ENCODE measurements around the gene AMIGO2. TPM values are rescaled to one million over a fixed set of nuclear protein-coding genes. Genes with fewer than 3 reads are reported as not detected.

Gene AMIGO2
- total RNA-seq, 2 donors from 2014 or later: 2.6 to 4.0 TPM

DNA sequence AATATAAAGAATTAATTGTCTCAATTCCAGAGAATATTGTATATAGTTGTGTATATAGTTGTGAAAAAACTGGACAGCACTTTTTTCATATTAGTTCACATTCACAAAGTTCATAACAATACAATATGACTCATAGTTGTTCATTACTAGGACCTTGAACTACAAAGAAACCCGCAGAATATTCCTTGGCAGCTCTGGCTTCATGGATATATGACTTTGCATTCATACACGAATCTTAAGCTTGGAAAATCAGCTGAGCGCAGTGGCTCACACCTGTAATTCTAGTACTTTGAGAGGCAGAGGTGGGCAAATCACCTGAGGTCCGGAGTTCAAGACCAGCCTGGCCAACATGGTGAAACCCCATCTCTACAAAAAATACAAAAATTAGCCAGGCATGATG lies 38.4 kb downstream of the AMIGO2 start:
- Histone ChIP-seq H3K9me3 (no peaks in the 10 kb centered on the region), H3K4me1 (peaks cover 25% of the 10 kb centered on the region), H3K27ac (no peak overlapping the region), H3K4me3 (no peak overlapping the region), H3K27me3 (no peaks in the 10 kb centered on the region), H3K36me3 (replicated peaks in 1 of 2; ENCODE audit: insufficient read depth in 1 of 2, low read depth in 2 of 2) (no peaks in the 10 kb centered on the region)
- intact Hi-C loops (cut with DNase I): no loop called here
- 83 to 87% methylated on average over 4 of the region's 4 CpGs for WGBS, 2 donors
- TF ChIP-seq POLR2A (IDR thresholded peaks at IDR 0.05): no peak
- TF ChIP-seq, protein P1, sequence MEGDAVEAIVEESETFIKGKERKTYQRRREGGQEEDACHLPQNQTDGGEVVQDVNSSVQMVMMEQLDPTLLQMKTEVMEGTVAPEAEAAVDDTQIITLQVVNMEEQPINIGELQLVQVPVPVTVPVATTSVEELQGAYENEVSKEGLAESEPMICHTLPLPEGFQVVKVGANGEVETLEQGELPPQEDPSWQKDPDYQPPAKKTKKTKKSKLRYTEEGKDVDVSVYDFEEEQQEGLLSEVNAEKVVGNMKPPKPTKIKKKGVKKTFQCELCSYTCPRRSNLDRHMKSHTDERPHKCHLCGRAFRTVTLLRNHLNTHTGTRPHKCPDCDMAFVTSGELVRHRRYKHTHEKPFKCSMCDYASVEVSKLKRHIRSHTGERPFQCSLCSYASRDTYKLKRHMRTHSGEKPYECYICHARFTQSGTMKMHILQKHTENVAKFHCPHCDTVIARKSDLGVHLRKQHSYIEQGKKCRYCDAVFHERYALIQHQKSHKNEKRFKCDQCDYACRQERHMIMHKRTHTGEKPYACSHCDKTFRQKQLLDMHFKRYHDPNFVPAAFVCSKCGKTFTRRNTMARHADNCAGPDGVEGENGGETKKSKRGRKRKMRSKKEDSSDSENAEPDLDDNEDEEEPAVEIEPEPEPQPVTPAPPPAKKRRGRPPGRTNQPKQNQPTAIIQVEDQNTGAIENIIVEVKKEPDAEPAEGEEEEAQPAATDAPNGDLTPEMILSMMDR (IDR thresholded peaks at IDR 0.05): no peak
- ATAC-seq (no peak), DNase-seq (peak in 1 of 4 donors; percentile 13)

DNA sequence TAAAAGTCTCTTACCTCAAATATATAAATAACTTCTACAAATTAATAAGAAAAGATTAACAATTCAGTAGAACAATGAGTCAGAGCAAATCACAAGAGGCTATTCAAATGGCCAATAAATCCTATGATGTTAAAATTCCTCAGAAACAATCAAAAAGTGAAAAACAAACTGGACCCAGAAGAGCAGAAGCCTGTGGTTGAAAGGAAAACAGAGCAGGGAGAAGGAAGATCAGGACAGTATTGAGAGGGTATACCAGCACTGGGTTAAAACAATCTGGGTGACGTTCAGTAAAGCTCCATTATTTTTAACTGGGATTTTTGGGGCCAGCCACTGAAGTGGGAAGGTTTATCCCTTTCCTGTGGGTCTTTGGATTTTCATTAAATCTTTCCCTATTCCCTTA lies 40.0 kb downstream of the AMIGO2 start:
- H3K4me3 ChIP-seq: no peak overlapping the region
- no peaks in the 10 kb centered on the region for H3K36me3 ChIP-seq (replicated peaks in 1 of 2; ENCODE audit: insufficient read depth in 1 of 2, low read depth in 2 of 2)
- intact Hi-C loops (cut with DNase I): loop anchor here (10.0 kb wide), 1 partner anchor 265 kb away; no protein-coding TSS in a partner anchor
- TF ChIP-seq, protein P1 (IDR thresholded peaks at IDR 0.05): no peak
- no peak for TF ChIP-seq POLR2A (IDR thresholded peaks at IDR 0.05)
- ATAC-seq (no peak), DNase-seq (no peak)
- 77 to 85% methylated on average over 1 of the region's 1 CpG for WGBS, 2 donors
- peak overlapping the region in 1 of 4 donors; percentile 85 for H3K27ac ChIP-seq
- H3K27me3 ChIP-seq: no peaks in the 10 kb centered on the region
- H3K4me1 ChIP-seq: peaks cover 39% of the 10 kb centered on the region
- no peaks in the 10 kb centered on the region for H3K9me3 ChIP-seq

DNA sequence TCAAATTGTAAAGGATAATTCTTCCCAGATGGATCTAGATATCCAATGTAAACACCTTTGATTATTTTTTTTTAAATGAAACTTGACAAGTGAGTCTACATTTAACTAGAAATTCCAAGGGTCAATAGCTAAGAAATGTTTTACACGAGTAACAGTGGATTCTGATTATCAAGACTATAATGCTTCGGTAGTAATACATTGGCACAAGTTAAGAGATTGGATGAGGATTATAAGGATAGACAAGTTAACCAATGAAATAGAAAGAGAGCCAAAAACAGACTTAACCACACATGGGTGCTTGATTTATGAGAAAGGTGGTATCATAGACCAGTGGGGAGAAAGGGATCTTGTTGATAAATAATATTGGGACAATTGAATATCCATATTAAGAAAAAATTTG lies 40.7 kb downstream of the AMIGO2 start:
- Histone ChIP-seq H3K27me3 (no peaks in the 10 kb centered on the region), H3K4me1 (peaks cover 39% of the 10 kb centered on the region), H3K27ac (peak overlapping the region in 3 of 4 donors; percentile 63 to 85 (median 70)), H3K36me3 (replicated peaks in 1 of 2; ENCODE audit: insufficient read depth in 1 of 2, low read depth in 2 of 2) (no peaks in the 10 kb centered on the region), H3K4me3 (no peak overlapping the region), H3K9me3 (no peaks in the 10 kb centered on the region)
- intact Hi-C loops (cut with DNase I): loop anchor here (10.0 kb wide), 1 partner anchor 266 kb away; no protein-coding TSS in a partner anchor
- WGBS, 2 donors: 25 to 34% methylated on average over 2 of the region's 2 CpGs
- DNase-seq: no peak
- TF ChIP-seq, protein P1 (IDR thresholded peaks at IDR 0.05): no peak
- TF ChIP-seq POLR2A (IDR thresholded peaks at IDR 0.05): no peak
- no peak for ATAC-seq

DNA sequence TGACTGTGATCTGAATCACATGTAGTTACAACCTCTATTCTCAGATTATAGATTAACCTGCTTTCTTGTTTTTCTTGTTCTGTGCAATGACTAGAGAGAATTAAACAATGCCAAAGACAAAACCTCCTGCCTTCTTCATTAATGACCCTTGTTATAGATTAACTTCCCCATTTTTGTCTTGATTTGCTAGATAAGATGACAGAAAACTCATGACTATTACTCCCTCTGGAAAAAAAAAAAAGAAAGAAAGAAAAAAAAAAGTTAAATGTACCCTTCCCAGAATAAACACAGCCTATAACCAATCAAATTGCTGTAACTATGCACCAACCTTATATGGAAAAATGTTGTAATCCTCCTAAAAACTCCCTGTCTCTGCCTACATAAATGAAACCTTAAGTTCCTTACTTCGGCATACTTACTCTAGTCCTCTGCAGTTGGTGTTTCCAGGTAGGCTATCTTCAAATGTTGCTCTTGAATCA lies 41.5 kb downstream of the AMIGO2 start:
- peak in 2 of 3 donors; percentile 36 to 49 for TF ChIP-seq POLR2A (IDR thresholded peaks at IDR 0.05)
- TF ChIP-seq, protein P1 (IDR thresholded peaks at IDR 0.05): no peak
- DNase-seq (no peak), ATAC-seq (peak; percentile 95)
- WGBS, 2 donors: 11 to 13% methylated on average over 1 of the region's 1 CpG
- Histone ChIP-seq H3K27me3 (no peaks in the 10 kb centered on the region), H3K36me3 (replicated peaks in 1 of 2; ENCODE audit: insufficient read depth in 1 of 2, low read depth in 2 of 2) (no peaks in the 10 kb centered on the region), H3K4me3 (no peak overlapping the region), H3K9me3 (no peaks in the 10 kb centered on the region), H3K27ac (peak overlapping the region in 3 of 4 donors; percentile 63 to 85 (median 70)), H3K4me1 (peaks cover 43% of the 10 kb centered on the region)
- intact Hi-C loops (cut with DNase I): loop anchor here (10.0 kb wide), 1 partner anchor 266 kb away; no protein-coding TSS in a partner anchor

DNA sequence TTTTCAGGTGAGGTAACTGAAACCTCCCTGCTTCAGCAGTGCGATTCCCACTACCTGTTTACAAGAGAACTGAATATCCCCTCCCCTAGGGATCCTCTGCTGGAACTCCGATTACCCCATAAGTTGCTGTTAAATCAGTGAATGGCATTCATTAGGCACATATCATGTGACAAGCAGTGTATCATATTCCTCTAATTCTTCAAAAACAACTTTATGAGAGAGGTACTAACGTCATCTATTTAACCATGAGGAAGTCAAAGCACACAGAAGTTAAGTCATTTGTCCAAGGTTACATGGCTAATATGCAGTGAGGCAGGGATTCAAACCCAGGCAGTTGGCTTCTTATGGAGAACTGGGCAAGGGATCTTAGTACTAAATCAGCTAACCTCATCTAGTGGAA lies 44.3 kb downstream of the AMIGO2 start:
- DNase-seq (no peak), ATAC-seq (no peak)
- intact Hi-C loops (cut with DNase I): loop anchor here (10.0 kb wide), 1 partner anchor 269 kb away; no protein-coding TSS in a partner anchor
- TF ChIP-seq, protein P1 (IDR thresholded peaks at IDR 0.05): no peak
- no peak for TF ChIP-seq POLR2A (IDR thresholded peaks at IDR 0.05)
- Histone ChIP-seq H3K27ac (peak overlapping the region in 1 of 4 donors; percentile 14), H3K4me1 (peaks cover 50% of the 10 kb centered on the region), H3K9me3 (no peaks in the 10 kb centered on the region), H3K36me3 (replicated peaks in 1 of 2; ENCODE audit: insufficient read depth in 1 of 2, low read depth in 2 of 2) (no peaks in the 10 kb centered on the region), H3K27me3 (no peaks in the 10 kb centered on the region), H3K4me3 (no peak overlapping the region)
- WGBS, 2 donors: 61 to 64% methylated on average over 3 of the region's 3 CpGs

Measured in body of pancreas (tissue), 4 donors.